HG03432 (cell line): ENCODE data around the gene TPP1.

ENCODE experiments used
- ATAC-seq: cut with Tn5 transposase; IDR thresholded peaks from one replicate; pipeline ENCODE4 v1.9.1; 2021; ENCODE audit warnings: mild to moderate bottlenecking, moderate library complexity; ENCODE audit not compliant: unreplicated experiment

Gene TPP1

GRCh38 chr11:6629573-6629891, 10.3 kb upstream of the TPP1 start:
- no peak for ATAC-seq

DNA sequence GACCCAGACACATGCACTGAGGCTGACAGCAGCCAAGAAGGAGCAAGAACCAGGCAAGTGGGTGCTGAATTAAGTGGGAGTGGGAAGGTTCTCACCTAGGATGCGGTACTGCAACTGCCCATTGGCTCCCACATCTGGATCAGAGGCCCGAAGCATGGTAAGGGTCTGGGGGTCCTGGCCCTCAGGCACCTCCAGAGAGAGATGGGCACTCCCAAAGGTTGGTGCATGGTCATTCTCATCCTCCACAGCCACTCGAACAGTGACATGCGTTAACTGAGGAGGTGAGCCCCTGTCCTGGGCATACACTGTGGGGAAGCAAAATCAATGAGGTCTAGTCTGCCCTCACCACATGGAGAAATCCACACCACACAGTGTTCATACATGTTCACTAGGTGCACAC, 9.3 kb upstream of the TPP1 start:
- ATAC-seq = no peak

GRCh38 chr11:6627762-6628241, 8.6 kb upstream of the TPP1 start:
- peak; percentile 80 for ATAC-seq

DNA sequence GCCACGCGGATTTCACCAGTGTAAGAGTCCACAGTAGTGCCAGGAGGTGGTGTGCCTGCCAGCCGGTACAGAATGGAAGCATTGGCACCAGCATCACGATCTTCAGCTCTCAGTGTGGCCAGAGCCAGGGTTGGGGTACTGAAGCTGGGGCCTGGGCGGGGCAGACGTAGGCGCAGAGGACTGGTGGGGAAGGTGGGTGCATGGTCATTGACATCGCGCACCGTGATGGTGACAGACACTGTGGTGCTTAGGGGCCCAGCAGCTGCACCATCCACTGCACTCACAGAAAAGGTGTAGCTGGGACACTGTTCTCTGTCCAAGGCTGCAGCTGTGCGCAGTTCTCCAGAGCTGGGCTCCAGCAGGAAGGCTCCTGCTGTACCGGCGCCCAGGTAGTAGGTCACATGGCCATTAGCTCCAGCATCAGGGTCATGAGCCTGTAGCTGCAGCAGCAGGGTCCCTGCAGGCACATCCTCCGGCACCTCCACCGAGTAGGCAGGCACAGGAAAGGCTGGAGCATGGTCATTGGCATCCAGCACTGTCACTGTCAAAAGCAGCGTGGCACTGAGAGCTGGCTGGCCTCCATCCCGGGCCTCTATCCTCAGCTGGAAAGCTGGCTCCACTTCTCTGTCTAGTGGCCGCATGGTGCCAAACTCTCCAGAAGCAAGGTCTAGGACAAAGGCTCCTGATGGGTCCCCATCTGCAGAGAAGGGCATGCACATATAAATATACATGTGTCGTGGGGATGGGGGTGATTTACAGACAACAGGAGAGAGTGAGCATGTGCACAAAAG, 7.9 kb upstream of the TPP1 start:
- ATAC-seq = no peak

GRCh38 chr11:6625832-6626420, 6.7 kb upstream of the TPP1 start:
- ATAC-seq = no peak

GRCh38 chr11:6625156-6625831, 6.1 kb upstream of the TPP1 start:
- ATAC-seq = no peak

DNA sequence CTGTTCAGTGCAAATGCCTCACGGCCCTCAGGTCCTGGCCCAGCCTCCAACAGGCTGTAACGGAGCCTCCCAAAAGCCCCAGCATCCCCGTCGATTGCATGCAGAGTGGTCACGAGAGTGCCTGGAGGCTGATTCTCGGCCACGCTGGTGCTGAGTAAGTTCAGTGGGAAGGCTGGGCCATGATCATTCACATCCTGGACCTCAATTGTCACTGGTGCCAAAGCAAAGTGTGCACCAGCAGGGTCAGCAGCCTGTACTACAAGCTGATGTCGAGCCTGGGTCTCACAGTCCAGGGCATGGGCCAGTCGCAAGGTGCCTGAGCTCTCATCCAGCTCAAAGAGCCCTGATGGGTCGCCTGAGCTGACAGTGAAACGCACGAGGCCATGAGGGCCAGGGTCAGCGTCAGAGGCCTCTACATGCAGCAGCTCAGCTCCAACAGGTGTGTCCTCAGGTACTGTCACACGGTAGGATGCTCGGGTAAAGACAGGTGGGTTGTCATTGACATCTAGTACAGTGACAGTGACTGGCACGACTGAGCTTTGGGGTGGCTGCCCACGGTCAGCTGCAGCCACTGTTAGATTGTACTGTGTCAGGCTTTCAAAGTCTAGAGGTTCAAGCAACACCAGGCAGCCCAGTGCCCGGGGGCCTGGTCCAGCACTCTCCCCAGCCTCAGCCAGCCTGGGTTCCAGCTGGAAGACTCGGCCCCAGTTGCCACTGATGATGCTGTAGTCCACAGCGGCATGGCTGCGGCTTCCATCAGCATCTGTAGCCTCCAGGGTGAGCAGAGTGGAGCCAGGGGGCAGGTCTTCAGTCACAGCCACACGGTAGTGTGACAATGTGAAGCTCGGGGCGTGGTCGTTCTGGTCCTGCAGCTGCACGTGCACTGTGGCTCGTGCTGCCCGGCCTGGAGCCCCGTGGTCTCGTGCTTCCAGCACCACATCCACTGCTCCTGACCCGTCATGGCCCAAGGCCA, 4.5 kb upstream of the TPP1 start:
- no peak for ATAC-seq

DNA sequence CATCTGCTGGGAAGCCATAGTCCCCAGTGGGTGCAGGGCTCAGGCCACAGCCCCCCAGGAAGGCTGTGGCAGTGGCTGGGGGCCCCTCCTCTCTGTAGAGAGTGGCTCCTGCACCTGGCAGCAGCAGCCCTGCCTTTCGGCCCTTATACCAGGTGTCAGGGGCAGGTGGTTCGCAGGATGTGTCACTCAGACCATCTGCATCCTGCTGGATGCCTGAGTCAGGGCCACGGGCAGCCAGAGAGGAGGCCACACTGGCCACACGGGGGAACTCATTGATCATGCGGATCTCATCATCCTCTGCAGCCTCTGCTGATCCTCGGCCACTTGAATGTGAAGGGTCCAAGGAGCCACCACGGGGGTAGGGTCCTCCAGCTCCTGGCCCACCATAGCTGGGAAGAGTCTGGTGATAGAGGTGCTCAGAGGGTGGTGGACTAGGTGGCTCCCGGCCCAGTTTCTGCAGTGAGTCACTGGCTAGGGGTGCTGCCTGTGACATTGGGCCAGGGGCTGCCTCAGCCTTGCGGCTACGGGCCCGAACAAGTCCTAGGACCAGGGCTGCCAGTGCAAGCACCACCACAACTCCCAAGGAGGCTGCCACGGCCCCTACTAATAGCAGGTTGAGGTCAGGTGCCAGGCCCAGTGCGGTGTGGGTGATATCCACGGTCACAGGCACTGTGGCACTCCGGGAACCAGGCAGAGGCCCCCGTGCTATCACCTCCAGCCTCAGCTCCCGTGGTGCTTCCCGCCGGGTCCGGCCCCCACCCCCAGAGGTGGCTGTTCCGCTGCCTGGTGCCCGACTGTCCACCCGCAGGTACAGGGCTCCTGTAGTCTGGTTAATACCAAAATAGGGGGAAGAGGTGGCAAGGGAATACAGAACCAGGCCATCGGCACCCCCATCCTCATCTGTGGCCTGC, 3.3 kb upstream of the TPP1 start:
- no peak for ATAC-seq

DNA sequence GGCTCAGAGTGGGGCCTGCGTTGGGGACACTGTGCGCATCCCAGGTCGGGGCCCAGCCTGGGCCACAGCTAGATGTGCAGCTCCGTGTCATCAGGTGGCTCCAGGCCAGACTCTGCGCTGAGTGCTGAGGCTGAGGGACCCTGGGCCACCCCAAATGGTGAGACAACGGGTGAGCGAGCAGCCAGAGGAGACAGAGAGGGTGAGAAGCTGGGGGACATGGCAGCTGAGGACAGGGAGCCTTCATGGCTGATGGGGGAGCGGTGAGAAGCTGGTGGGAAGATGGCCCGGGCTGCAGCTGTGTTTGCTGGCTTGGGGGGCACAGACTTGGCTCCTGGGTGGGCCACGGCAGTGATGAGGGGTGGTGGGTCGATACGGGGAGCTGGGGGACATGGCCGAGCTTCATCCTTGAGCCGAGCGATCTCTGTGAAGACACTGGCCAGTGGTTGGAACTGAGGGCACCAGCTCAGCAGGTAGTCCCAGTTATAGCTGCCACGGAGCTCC, 2.5 kb upstream of the TPP1 start:
- ATAC-seq = no peak

- ATAC-seq = no peak
These were observed 1.4 kb upstream of the TPP1 start for GRCh38 chr11:6620636-6621035.

GRCh38 chr11:6618117-6619003, 862 bp downstream of the TPP1 start:
- peak; percentile 5 for ATAC-seq

GRCh38 chr11:6617315-6617781, 1.9 kb downstream of the TPP1 start:
- no peak for ATAC-seq

DNA sequence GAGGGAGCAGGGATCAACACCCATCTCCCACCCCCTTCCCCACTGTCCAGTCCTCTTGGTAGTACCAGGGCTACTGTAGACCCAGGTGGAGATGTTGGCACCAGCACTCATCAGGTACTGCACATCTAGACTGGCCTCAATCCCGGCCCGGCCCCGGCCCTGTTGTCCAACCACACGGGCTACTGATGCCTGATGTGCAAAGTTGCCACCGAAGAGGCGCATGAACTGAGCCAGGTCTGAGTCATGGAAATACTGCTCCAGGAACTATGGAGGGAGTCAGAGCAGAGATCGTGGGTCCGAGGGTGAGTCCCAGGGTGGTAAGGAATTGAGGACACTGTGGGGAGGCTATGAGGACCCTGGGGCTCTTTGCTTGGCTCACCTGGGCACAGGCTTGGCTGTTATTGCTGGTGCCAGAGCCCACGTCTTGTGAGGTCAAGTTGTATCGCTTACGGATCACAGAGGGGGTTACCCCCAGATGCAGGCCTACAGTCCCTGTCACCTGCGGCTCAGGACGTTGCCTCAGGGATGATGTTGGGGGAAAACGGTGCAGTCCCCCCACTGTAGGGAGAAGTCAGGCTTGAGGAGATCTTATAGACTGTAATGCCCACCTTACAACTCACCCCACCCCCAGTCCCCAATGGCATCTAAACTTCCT, 2.5 kb downstream of the TPP1 start:
- ATAC-seq = no peak

- ATAC-seq = no peak
These were observed 3.2 kb downstream of the TPP1 start for GRCh38 chr11:6615882-6616585.

- ATAC-seq = no peak
These were observed 4.2 kb downstream of the TPP1 start for GRCh38 chr11:6615046-6615445.

GRCh38 chr11:6614446-6614845, 4.8 kb downstream of the TPP1 start:
- no peak for ATAC-seq

- ATAC-seq = no peak
These were observed 5.7 kb downstream of the TPP1 start for GRCh38 chr11:6613496-6613895.
